GM10266 (cell line): ENCODE measurements around the gene TECPR1.
A peak's percentile ranks its signal among the peaks of the same experiment; 100 is the strongest.

ENCODE experiments used
- DNase-seq: peaks from one replicate; pipeline ENCODE4 v3.0.0; 2012; ENCODE audit errors: extremely low spot score
- CTCF ChIP-seq: IDR thresholded peaks from 2 replicates; pipeline ENCODE4 v1.5.1; 2012; ENCODE audit warnings: mild to moderate bottlenecking, low read depth; ENCODE audit not compliant: control insufficient read depth, insufficient read depth; ENCODE audit errors: missing control alignments

TECPR1 gene

DNA sequence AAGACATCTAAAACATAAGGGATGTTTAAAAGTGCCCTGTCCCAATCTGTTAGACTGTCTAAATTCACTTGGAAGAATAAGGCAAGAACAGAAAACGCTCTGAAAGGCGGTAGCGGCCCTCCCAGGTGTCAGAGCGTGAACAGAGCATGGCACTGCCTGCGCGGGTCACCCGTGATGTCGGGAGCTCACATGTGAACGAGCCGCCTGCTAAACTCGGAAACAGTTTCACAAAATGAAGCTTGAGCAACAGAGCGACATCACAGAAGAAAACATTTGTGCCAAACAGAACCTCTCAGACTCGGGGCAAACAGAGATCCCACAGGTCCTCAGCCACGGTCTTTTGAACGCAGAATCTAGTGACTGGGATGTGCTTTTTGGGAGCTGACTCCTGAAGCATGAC is 42.3 kb upstream of the TECPR1 start:
- TF ChIP-seq CTCF: no peak
- no peak for DNase-seq

- no peak for DNase-seq
Observed at GRCh38 chr7:98293746-98294145, 41.7 kb upstream of the TECPR1 start.

DNA sequence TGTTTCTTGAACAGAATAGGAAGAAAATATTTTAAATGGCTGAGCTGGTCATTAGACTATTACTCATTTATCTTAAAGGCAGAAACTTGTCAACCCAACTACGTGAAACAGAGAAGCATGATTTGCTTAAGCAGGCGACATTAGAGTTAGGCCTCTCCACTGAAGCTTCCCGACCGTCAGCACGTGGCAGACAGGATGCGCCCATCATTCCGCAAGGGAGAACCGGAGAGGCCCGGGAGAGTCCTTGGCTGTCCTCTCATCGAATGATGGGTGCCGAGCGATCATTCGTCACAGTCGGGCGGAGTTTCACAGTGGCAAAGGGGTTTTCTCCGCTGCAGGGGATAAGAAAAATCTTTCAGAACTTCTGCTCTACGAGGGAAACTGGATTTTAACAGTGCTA is 41.2 kb upstream of the TECPR1 start:
- DNase-seq: no peak
- no peak for TF ChIP-seq CTCF

More at GRCh38 chr7:98293746-98294145, 41.7 kb upstream of the TECPR1 start:
- no peak for TF ChIP-seq CTCF

- TF ChIP-seq CTCF: no peak
- no peak for DNase-seq
Observed at GRCh38 chr7:98291717-98292116, 39.7 kb upstream of the TECPR1 start.

DNA sequence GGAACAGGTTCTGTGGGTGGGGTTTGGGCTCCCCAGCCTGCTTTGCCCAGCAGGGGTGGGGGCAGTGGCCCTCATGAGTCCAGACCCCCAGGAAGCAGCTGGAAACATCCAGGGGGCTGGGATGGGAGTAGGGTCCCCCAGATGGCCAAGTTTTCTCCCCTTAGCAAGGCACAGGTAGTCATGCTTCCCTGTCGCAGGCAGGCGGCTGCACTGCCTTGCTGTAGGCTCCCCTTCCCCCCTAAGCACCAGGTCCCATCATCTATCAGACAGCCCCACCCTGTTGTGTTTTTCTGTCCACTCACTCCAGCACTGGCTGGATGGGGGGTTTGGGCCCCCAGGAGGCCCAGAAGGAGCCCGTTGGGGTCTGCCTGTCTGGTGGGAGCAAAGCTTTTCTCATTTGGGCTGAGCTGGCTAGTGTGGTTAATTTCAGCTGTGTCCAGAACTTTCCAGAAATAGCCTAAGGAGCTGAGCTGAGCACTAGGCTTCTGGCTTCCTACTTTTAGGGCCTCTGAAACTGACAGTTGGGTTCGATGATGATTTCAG is 37.4 kb upstream of the TECPR1 start:
- DNase-seq: peak; percentile 19
- no peak for TF ChIP-seq CTCF

DNA sequence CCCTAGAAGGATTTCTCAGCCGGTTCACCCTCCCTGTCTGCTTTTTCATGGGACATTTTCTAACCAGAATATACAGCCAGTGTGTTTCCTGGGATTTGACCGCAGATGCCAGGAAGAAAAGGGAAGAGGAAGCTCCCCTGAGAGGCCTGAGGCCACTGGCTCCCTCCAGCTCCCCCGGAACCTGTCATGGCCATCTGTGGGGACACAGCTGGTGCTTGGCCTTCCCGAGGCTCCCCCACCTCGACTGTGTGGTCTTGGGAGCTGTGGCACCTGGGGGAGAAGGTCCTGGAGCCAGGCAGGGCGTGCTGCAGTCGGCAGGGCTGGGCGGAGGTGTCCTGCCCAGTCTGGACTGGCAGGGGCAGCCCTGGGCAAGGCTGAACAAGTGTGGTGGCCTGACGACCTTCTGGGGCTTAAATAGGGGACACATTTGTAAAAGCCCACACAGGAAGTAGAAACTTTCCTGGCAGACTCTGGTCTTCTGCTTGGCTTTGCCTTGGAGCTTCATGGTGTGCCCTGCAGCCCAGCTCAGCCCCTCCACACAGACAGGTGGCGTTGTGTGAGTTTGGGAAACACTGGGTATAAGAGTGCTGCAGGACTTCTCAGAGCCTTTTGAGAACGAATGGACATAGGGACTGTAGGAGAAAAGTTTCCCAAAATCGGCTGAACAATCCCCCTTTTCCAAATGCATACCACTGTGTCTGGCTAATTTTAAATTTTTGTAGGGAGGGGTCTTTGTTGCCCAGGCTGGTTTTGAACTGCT is 36.2 kb upstream of the TECPR1 start:
- TF ChIP-seq CTCF: no peak
- no peak for DNase-seq

- peak; percentile 18 for DNase-seq
- no peak for TF ChIP-seq CTCF
Observed at GRCh38 chr7:98287486-98287959, 35.5 kb upstream of the TECPR1 start.
